Measurements from ENCODE around the gene NANOGP8. TPM values are rescaled to one million over a fixed set of nuclear protein-coding genes. Genes with fewer than 3 reads are reported as not detected.
"Not testable (repeated sequence)": the region's sequence is repeated elsewhere in the genome, so short reads cannot be mapped to it uniquely, and the experiment has no call there.

The NANOGP8 gene
- total RNA-seq: not detected
- 0.11 TPM for total RNA-seq (2013)

- DNase-seq; H3K4me3 ChIP-seq (ENCODE audit: low read length); H3K4me3 Mint-ChIP-seq; H3K27me3 ChIP-seq (ENCODE audit: control insufficient read depth, insufficient read depth, low read length); H3K9me3 Mint-ChIP-seq; H3K36me3 Mint-ChIP-seq; H3K4me1 ChIP-seq (ENCODE audit: control insufficient read depth, insufficient read depth, low read length); H3K27me3 Mint-ChIP-seq (ENCODE audit: low read depth in 2 of 2); H3K4me1 Mint-ChIP-seq; intact Hi-C loops (cut with micrococcal nuclease); H3K27ac Mint-ChIP-seq; ATAC-seq; H3K27ac ChIP-seq (ENCODE audit: low read length); H3K9me3 ChIP-seq (ENCODE audit: control insufficient read depth, insufficient read depth, low read length); H3K36me3 ChIP-seq (ENCODE audit: control insufficient read depth, insufficient read depth, low read length): not testable (repeated sequence)
- WGBS (ENCODE audit: insufficient coverage): 81% methylated on average over 8 of the region's 8 CpGs
Measured at GRCh38 chr15:35085176-35085919, at the start of gene NANOGP8. Gene NANOGP8, minus strand, starts transcription at chr15:35085295. Its CDS starts 185 bp downstream, at chr15:35085110.

GRCh38 chr15:35134299-35134698 lies 49.2 kb upstream of the NANOGP8 start:
- intact Hi-C loops (cut with micrococcal nuclease): no loop called here
- no peak overlapping the region for H3K4me3 Mint-ChIP-seq
- peaks cover 3 to 12% of the 10 kb centered on the region in 2 donors for H3K9me3 Mint-ChIP-seq
- no peaks in the 10 kb centered on the region for H3K36me3 Mint-ChIP-seq
- no peaks in the 10 kb centered on the region for H3K9me3 ChIP-seq (ENCODE audit: control insufficient read depth, insufficient read depth, low read length)
- no CpG with 5 or more reads among the region's 1 CpG for WGBS (ENCODE audit: insufficient coverage)
- DNase-seq: no peak
- H3K27ac ChIP-seq (ENCODE audit: low read length): no peak overlapping the region
- H3K4me1 ChIP-seq (ENCODE audit: control insufficient read depth, insufficient read depth, low read length): no peaks in the 10 kb centered on the region
- no peak overlapping the region for H3K4me3 ChIP-seq (ENCODE audit: low read length)
- H3K36me3 ChIP-seq (ENCODE audit: control insufficient read depth, insufficient read depth, low read length): no peaks in the 10 kb centered on the region
- no peak overlapping the region for H3K27ac Mint-ChIP-seq
- H3K4me1 Mint-ChIP-seq: no peaks in the 10 kb centered on the region
- no peak for ATAC-seq
- H3K27me3 Mint-ChIP-seq (ENCODE audit: low read depth in 2 of 2): no peaks in the 10 kb centered on the region
- no peaks in the 10 kb centered on the region for H3K27me3 ChIP-seq (ENCODE audit: control insufficient read depth, insufficient read depth, low read length)
- TF ChIP-seq CTCF (IDR thresholded peaks at IDR 0.05): no peak

GRCh38 chr15:35130245-35130644 lies 45.1 kb upstream of the NANOGP8 start:
- Histone ChIP-seq H3K4me3 (ENCODE audit: low read length) (no peak overlapping the region), H3K36me3 (ENCODE audit: control insufficient read depth, insufficient read depth, low read length) (no peaks in the 10 kb centered on the region), H3K4me1 (ENCODE audit: control insufficient read depth, insufficient read depth, low read length) (no peaks in the 10 kb centered on the region), H3K9me3 (ENCODE audit: control insufficient read depth, insufficient read depth, low read length) (no peaks in the 10 kb centered on the region), H3K27me3 (ENCODE audit: control insufficient read depth, insufficient read depth, low read length) (no peaks in the 10 kb centered on the region), H3K27ac (ENCODE audit: low read length) (no peak overlapping the region)
- Mint-ChIP-seq H3K4me1 (no peaks in the 10 kb centered on the region), H3K27ac (no peak overlapping the region), H3K4me3 (no peak overlapping the region), H3K36me3 (no peaks in the 10 kb centered on the region), H3K9me3 (peaks cover 3 to 13% of the 10 kb centered on the region in 2 donors), H3K27me3 (ENCODE audit: low read depth in 2 of 2) (no peaks in the 10 kb centered on the region)
- ATAC-seq (no peak), DNase-seq (no peak)
- intact Hi-C loops (cut with micrococcal nuclease): no loop called here
- no peak for TF ChIP-seq CTCF (IDR thresholded peaks at IDR 0.05)
- 100% methylated on average over 1 of the region's 1 CpG for WGBS (ENCODE audit: insufficient coverage)

- Histone ChIP-seq H3K27ac (ENCODE audit: low read length) (no peak overlapping the region), H3K27me3 (ENCODE audit: control insufficient read depth, insufficient read depth, low read length) (no peaks in the 10 kb centered on the region), H3K9me3 (ENCODE audit: control insufficient read depth, insufficient read depth, low read length) (no peaks in the 10 kb centered on the region), H3K4me1 (ENCODE audit: control insufficient read depth, insufficient read depth, low read length) (no peaks in the 10 kb centered on the region), H3K36me3 (ENCODE audit: control insufficient read depth, insufficient read depth, low read length) (no peaks in the 10 kb centered on the region), H3K4me3 (ENCODE audit: low read length) (no peak overlapping the region)
- Mint-ChIP-seq H3K9me3 (peaks cover 3 to 13% of the 10 kb centered on the region in 2 donors), H3K4me1 (no peaks in the 10 kb centered on the region), H3K36me3 (no peaks in the 10 kb centered on the region), H3K4me3 (no peak overlapping the region), H3K27ac (no peak overlapping the region), H3K27me3 (ENCODE audit: low read depth in 2 of 2) (no peaks in the 10 kb centered on the region)
- WGBS (ENCODE audit: insufficient coverage): 74% methylated on average over 2 of the region's 4 CpGs
- intact Hi-C loops (cut with micrococcal nuclease): no loop called here
- TF ChIP-seq CTCF (IDR thresholded peaks at IDR 0.05): no peak
- no peak for DNase-seq
- no peak for ATAC-seq
Measured at GRCh38 chr15:35129361-35129760, 44.3 kb upstream of the NANOGP8 start.

Data from natural killer cell (primary cell).